ENCODE measurements around the gene HAVCR1.

DNA sequence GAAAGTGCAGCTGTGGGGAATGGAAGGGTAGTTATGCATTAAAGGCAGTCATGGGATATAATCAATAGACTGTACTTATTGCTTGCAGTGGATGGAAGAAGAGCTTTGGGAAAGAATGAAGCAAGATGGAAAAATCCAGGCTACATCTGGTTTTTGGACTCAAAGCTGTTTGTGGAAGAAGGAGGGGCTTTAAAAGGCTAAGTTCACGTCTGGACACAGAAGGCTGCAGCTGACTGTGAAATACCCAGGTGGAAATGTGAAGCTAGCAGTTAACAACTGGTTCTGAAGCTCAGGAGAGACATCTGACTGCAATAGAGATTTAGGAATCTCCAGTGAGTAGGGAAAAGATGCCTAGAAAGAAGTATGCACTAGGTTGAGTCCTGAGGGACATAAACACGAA, 52.7 kb downstream of the HAVCR1 start:
- no peak for TF ChIP-seq ZBTB17 (tag by site-specific recombination; IDR thresholded peaks at IDR 0.05)
- TF ChIP-seq SP2 (tag by site-specific recombination; IDR thresholded peaks at IDR 0.05) = no peak
- TF ChIP-seq, protein P1, sequence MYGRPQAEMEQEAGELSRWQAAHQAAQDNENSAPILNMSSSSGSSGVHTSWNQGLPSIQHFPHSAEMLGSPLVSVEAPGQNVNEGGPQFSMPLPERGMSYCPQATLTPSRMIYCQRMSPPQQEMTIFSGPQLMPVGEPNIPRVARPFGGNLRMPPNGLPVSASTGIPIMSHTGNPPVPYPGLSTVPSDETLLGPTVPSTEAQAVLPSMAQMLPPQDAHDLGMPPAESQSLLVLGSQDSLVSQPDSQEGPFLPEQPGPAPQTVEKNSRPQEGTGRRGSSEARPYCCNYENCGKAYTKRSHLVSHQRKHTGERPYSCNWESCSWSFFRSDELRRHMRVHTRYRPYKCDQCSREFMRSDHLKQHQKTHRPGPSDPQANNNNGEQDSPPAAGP (tag by site-specific recombination; IDR thresholded peaks at IDR 0.05) = no peak
- TF ChIP-seq, protein P2, sequence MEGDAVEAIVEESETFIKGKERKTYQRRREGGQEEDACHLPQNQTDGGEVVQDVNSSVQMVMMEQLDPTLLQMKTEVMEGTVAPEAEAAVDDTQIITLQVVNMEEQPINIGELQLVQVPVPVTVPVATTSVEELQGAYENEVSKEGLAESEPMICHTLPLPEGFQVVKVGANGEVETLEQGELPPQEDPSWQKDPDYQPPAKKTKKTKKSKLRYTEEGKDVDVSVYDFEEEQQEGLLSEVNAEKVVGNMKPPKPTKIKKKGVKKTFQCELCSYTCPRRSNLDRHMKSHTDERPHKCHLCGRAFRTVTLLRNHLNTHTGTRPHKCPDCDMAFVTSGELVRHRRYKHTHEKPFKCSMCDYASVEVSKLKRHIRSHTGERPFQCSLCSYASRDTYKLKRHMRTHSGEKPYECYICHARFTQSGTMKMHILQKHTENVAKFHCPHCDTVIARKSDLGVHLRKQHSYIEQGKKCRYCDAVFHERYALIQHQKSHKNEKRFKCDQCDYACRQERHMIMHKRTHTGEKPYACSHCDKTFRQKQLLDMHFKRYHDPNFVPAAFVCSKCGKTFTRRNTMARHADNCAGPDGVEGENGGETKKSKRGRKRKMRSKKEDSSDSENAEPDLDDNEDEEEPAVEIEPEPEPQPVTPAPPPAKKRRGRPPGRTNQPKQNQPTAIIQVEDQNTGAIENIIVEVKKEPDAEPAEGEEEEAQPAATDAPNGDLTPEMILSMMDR (tag by site-specific recombination; IDR thresholded peaks at IDR 0.05) = no peak
- TF ChIP-seq ZBTB7A (tag by site-specific recombination; IDR thresholded peaks at IDR 0.05; ENCODE audit: low read depth) = no peak
- no peak for TF ChIP-seq ZEB2 (tag by site-specific recombination; IDR thresholded peaks at IDR 0.05)
- TF ChIP-seq YY2 (tag by site-specific recombination; IDR thresholded peaks at IDR 0.05) = no peak
- TF ChIP-seq, protein P3, sequence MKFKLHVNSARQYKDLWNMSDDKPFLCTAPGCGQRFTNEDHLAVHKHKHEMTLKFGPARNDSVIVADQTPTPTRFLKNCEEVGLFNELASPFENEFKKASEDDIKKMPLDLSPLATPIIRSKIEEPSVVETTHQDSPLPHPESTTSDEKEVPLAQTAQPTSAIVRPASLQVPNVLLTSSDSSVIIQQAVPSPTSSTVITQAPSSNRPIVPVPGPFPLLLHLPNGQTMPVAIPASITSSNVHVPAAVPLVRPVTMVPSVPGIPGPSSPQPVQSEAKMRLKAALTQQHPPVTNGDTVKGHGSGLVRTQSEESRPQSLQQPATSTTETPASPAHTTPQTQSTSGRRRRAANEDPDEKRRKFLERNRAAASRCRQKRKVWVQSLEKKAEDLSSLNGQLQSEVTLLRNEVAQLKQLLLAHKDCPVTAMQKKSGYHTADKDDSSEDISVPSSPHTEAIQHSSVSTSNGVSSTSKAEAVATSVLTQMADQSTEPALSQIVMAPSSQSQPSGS (tag by site-specific recombination; IDR thresholded peaks at IDR 0.05; ENCODE audit: low read depth) = no peak
- no peak for TF ChIP-seq ZNF670 (tag by site-specific recombination; IDR thresholded peaks at IDR 0.05; ENCODE audit: low read depth)
- TF ChIP-seq ZNF433 (tag by site-specific recombination; IDR thresholded peaks at IDR 0.05; ENCODE audit: low read depth) = no peak
- TF ChIP-seq ZNF707 (tag by site-specific recombination; IDR thresholded peaks at IDR 0.05) = no peak
